IMR-90 (cell line): Measurements from ENCODE around the gene NUDT7.

Experiments used
- BHLHE40 ChIP-seq: fragments of 150-350 bp; IDR thresholded peaks from 2 replicates; pipeline ENCODE4 v1.6.1; 2016; ENCODE audit warnings: mild to moderate bottlenecking, low read depth, low read length
- CEBPB ChIP-seq: IDR thresholded peaks from 2 replicates; pipeline ENCODE4 v1.6.1; 2012; ENCODE audit warnings: low read depth, low read length, improper control_type of control experiment
- FOS ChIP-seq: fragments of 150-350 bp; IDR thresholded peaks from 2 replicates; pipeline ENCODE4 v1.6.1; 2016; ENCODE audit warnings: low read depth, low read length
- MAZ ChIP-seq: IDR thresholded peaks from 2 replicates; pipeline ENCODE4 v1.6.1; 2012; ENCODE audit warnings: low read depth, mild to moderate bottlenecking, low read length, improper control_type of control experiment, moderate library complexity, borderline replicate concordance
- MXI1 ChIP-seq: IDR thresholded peaks from 2 replicates; pipeline ENCODE4 v1.6.1; 2012; ENCODE audit warnings: low read depth, mild to moderate bottlenecking, low read length, moderate library complexity, borderline replicate concordance
- POLR2A ChIP-seq: IDR thresholded peaks from 2 replicates; pipeline ENCODE4 v1.6.1; 2012; ENCODE audit warnings: mild to moderate bottlenecking, low read depth, low read length
- RAD21 ChIP-seq: IDR thresholded peaks from 2 replicates; pipeline ENCODE4 v1.6.1; 2012; ENCODE audit warnings: low read length, improper control_type of control experiment
- RCOR1 ChIP-seq: IDR thresholded peaks from 2 replicates; pipeline ENCODE4 v1.6.1; 2012; ENCODE audit warnings: mild to moderate bottlenecking, low read length, improper control_type of control experiment; ENCODE audit not compliant: insufficient replicate concordance
- RFX5 ChIP-seq: IDR thresholded peaks from 2 replicates; pipeline ENCODE4 v1.8.0; 2012; ENCODE audit warnings: low read depth, mild to moderate bottlenecking, low read length, moderate library complexity
- SMC3 ChIP-seq: fragments of 150-350 bp; IDR thresholded peaks from 2 replicates; pipeline ENCODE4 v1.6.1; 2016; ENCODE audit warnings: low read depth, mild to moderate bottlenecking, antibody characterized with exemption, low read length, moderate library complexity
- TF ChIP-seq, protein P1 (sequence below): conservative IDR thresholded peaks from 2 replicates; pipeline ENCODE4 v1.5.1; 2012; ENCODE audit warnings: mild to moderate bottlenecking, low read depth, low read length, improper control_type of control experiment
- TF ChIP-seq, protein P2 (sequence below): fragments of 150-350 bp; IDR thresholded peaks from 2 replicates; pipeline ENCODE4 v1.6.1; 2016; ENCODE audit warnings: low read depth, mild to moderate bottlenecking, low read length, moderate library complexity, borderline replicate concordance
- TF ChIP-seq, protein P3 (sequence below): fragments of 150-350 bp; IDR thresholded peaks from 2 replicates; pipeline ENCODE4 v1.6.1; 2017; ENCODE audit warnings: mild to moderate bottlenecking, antibody characterized with exemption, low read length, low read depth

DNA sequence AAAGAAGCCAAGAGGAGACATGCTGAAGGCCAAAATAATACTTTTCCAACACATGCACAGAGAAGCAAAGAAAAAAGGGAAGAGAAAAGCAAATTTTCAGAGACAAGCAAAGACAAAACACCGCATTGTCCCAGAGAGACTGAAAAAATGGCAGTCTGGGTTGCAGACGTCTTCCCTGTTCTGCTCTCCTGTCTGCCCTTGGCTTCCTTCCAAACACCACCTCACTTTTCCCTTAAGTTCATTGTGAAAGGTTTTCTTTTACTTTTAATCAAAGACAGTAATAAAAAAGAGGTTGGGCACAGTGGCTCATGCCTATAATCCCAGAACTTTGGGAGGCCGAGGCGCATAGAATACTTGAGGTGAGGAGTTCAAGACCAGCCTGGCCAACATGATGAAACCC is 44.9 kb downstream of the NUDT7 start:
- TF ChIP-seq RCOR1 (no peak), SMC3 (no peak), MAZ (no peak), RAD21 (no peak), POLR2A (no peak), BHLHE40 (no peak), MXI1 (no peak), FOS (no peak), RFX5 (no peak), CEBPB (no peak)
- TF ChIP-seq, protein P1, sequence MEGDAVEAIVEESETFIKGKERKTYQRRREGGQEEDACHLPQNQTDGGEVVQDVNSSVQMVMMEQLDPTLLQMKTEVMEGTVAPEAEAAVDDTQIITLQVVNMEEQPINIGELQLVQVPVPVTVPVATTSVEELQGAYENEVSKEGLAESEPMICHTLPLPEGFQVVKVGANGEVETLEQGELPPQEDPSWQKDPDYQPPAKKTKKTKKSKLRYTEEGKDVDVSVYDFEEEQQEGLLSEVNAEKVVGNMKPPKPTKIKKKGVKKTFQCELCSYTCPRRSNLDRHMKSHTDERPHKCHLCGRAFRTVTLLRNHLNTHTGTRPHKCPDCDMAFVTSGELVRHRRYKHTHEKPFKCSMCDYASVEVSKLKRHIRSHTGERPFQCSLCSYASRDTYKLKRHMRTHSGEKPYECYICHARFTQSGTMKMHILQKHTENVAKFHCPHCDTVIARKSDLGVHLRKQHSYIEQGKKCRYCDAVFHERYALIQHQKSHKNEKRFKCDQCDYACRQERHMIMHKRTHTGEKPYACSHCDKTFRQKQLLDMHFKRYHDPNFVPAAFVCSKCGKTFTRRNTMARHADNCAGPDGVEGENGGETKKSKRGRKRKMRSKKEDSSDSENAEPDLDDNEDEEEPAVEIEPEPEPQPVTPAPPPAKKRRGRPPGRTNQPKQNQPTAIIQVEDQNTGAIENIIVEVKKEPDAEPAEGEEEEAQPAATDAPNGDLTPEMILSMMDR: no peak
- TF ChIP-seq, protein P2, sequence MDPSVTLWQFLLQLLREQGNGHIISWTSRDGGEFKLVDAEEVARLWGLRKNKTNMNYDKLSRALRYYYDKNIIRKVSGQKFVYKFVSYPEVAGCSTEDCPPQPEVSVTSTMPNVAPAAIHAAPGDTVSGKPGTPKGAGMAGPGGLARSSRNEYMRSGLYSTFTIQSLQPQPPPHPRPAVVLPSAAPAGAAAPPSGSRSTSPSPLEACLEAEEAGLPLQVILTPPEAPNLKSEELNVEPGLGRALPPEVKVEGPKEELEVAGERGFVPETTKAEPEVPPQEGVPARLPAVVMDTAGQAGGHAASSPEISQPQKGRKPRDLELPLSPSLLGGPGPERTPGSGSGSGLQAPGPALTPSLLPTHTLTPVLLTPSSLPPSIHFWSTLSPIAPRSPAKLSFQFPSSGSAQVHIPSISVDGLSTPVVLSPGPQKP: no peak
- TF ChIP-seq, protein P3, sequence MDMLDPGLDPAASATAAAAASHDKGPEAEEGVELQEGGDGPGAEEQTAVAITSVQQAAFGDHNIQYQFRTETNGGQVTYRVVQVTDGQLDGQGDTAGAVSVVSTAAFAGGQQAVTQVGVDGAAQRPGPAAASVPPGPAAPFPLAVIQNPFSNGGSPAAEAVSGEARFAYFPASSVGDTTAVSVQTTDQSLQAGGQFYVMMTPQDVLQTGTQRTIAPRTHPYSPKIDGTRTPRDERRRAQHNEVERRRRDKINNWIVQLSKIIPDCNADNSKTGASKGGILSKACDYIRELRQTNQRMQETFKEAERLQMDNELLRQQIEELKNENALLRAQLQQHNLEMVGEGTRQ: no peak
